Adrenal gland (tissue), 5 donors: ENCODE data around the gene CCNT2.

Experiments
- POLR2A ChIP-seq, 2 donors: fragments of 450-650 bp; IDR thresholded peaks; one replicate each; pipeline ENCODE4 v1.6.1; 2017; ENCODE audit warnings: antibody characterized with exemption in 2 of 2, mild to moderate bottlenecking in 2 of 2, moderate library complexity in 1 of 2
- TF ChIP-seq, protein P1 (sequence below), 6 experiments: fragments of 450-650 bp in 4 of 6; fragments of 200-600 bp in 2 of 6; sonication (generic) in 1 of 6; IDR thresholded peaks; 1 replicate in 5 of 6; 2 replicates in 1 of 6; pipeline versions ENCODE4 v1.5.1 to v1.8.0; 2016 to 2021; ENCODE audit warnings: antibody characterized with exemption in 6 of 6, mild to moderate bottlenecking in 2 of 6, moderate library complexity in 1 of 6
- donor health status: DM: no; HTN: no; CAD: no.

GRCh38 chr2:134957477-134957876 is 38.9 kb downstream of the CCNT2 start:
- TF ChIP-seq, protein P1, sequence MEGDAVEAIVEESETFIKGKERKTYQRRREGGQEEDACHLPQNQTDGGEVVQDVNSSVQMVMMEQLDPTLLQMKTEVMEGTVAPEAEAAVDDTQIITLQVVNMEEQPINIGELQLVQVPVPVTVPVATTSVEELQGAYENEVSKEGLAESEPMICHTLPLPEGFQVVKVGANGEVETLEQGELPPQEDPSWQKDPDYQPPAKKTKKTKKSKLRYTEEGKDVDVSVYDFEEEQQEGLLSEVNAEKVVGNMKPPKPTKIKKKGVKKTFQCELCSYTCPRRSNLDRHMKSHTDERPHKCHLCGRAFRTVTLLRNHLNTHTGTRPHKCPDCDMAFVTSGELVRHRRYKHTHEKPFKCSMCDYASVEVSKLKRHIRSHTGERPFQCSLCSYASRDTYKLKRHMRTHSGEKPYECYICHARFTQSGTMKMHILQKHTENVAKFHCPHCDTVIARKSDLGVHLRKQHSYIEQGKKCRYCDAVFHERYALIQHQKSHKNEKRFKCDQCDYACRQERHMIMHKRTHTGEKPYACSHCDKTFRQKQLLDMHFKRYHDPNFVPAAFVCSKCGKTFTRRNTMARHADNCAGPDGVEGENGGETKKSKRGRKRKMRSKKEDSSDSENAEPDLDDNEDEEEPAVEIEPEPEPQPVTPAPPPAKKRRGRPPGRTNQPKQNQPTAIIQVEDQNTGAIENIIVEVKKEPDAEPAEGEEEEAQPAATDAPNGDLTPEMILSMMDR (IDR thresholded peaks at IDR 0.05), result no peak
- no peak for TF ChIP-seq POLR2A (IDR thresholded peaks at IDR 0.05)
